Right atrium auricular region (tissue), 2 donors: Measurements from ENCODE around the gene NRG3. TPM values are rescaled to one million over a fixed set of nuclear protein-coding genes. Genes with fewer than 3 reads are reported as not detected.
"Not testable (repeated sequence)": the region's sequence is repeated elsewhere in the genome, so short reads cannot be mapped to it uniquely, and the experiment has no call there.

ENCODE experiments used
- DNase-seq: peaks from one replicate; pipeline ENCODE4 v3.0.0-alpha.2; 2019; ENCODE audit warnings: low spot score
- H3K27ac ChIP-seq, 2 donors: fragments of 200-600 bp; sonication (generic); 1 replicate in 1 of 2; 2 replicates in 1 of 2; pipeline ENCODE4 v1.5.1; 2016 to 2019
- H3K27me3 ChIP-seq, 2 donors: fragments of 200-600 bp; sonication (generic); one replicate each; pipeline versions ENCODE4 v1.5.1 to v1.6.0; 2017 to 2019
- H3K36me3 ChIP-seq: fragments of 200-600 bp; sonication (generic); one replicate; pipeline ENCODE4 v1.5.1; 2016
- H3K4me1 ChIP-seq, 2 donors: fragments of 200-600 bp; sonication (generic); one replicate each; pipeline versions ENCODE4 v1.5.1 to v1.6.0; 2017 to 2019
- H3K4me3 ChIP-seq, 2 donors: fragments of 200-600 bp; sonication (generic); 1 replicate in 1 of 2; 2 replicates in 1 of 2; pipeline ENCODE4 v1.5.1; 2017 to 2019; ENCODE audit warnings: mild to moderate bottlenecking in 1 of 2, moderate library complexity in 1 of 2
- H3K9me3 ChIP-seq, 2 donors: fragments of 200-600 bp; sonication (generic); one replicate each; pipeline ENCODE4 v1.5.1; 2019
- total RNA-seq, 2 donors: library from RNA; depleted of rRNA; stranded (reverse); fragments of >200 nt; gene quantifications; one replicate each; pipeline ENCODE4 v1.1.0, GENCODE V29; 2016
- TF ChIP-seq, protein P1 (sequence below), 2 donors: fragments of 200-600 bp; sonication (generic); IDR thresholded peaks; one replicate each; pipeline ENCODE4 v1.5.1; 2019; ENCODE audit warnings: antibody characterized with exemption in 2 of 2

The NRG3 gene
- total RNA-seq, 2 donors from 2014 or later = 0.70 to 1.4 TPM

DNA sequence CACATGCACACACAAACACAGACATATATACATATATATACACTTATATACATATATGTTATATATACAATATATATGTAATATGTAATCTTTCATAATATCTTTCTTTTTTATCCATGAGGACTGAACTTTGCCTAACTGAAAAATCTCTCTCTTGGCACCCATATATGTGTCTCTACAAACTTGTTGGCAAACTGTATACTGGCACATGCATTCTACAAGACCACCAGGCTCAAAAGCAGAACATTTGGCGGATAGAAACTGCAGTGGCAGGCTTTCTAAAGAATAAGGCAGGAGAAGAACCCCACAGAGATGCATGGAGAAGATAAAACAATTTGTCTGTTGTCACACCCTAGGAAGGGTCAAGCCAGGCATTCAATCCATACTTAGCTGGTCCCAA, 165.3 kb downstream of the NRG3 start:
- Histone ChIP-seq H3K9me3 (no peaks in the 10 kb centered on the region), H3K27ac (no peak overlapping the region), H3K27me3 (no peaks in the 10 kb centered on the region), H3K4me3 (no peak overlapping the region), H3K36me3 (no peaks in the 10 kb centered on the region), H3K4me1 (no peaks in the 10 kb centered on the region)
- no peak for DNase-seq
- TF ChIP-seq, protein P1, sequence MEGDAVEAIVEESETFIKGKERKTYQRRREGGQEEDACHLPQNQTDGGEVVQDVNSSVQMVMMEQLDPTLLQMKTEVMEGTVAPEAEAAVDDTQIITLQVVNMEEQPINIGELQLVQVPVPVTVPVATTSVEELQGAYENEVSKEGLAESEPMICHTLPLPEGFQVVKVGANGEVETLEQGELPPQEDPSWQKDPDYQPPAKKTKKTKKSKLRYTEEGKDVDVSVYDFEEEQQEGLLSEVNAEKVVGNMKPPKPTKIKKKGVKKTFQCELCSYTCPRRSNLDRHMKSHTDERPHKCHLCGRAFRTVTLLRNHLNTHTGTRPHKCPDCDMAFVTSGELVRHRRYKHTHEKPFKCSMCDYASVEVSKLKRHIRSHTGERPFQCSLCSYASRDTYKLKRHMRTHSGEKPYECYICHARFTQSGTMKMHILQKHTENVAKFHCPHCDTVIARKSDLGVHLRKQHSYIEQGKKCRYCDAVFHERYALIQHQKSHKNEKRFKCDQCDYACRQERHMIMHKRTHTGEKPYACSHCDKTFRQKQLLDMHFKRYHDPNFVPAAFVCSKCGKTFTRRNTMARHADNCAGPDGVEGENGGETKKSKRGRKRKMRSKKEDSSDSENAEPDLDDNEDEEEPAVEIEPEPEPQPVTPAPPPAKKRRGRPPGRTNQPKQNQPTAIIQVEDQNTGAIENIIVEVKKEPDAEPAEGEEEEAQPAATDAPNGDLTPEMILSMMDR (IDR thresholded peaks at IDR 0.05) = no peak

DNA sequence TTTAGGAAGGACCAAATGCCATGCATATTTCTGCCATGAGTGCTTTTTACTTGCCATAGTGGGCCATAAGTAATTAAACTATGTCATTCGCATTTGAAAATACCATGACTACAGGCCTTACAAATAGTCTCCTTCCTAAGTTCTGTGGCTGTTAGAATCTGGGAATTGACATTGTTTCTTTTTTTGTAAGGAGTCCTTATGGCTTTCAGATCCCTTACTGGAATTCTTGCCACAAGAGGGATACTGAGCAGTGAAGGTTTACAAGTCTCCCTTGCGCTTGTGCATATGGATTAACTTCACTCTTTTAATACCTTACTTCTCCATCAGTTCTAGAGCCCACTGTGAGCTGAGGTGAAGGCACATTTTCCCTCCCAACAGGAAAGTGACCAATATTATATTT, 166.0 kb downstream of the NRG3 start:
- no peak overlapping the region for H3K27ac ChIP-seq
- no peaks in the 10 kb centered on the region for H3K4me1 ChIP-seq
- H3K27me3 ChIP-seq = no peaks in the 10 kb centered on the region
- no peak for DNase-seq
- H3K36me3 ChIP-seq = no peaks in the 10 kb centered on the region
- no peak overlapping the region for H3K4me3 ChIP-seq
- H3K9me3 ChIP-seq = no peaks in the 10 kb centered on the region
- TF ChIP-seq, protein P1 (IDR thresholded peaks at IDR 0.05) = no peak

DNA sequence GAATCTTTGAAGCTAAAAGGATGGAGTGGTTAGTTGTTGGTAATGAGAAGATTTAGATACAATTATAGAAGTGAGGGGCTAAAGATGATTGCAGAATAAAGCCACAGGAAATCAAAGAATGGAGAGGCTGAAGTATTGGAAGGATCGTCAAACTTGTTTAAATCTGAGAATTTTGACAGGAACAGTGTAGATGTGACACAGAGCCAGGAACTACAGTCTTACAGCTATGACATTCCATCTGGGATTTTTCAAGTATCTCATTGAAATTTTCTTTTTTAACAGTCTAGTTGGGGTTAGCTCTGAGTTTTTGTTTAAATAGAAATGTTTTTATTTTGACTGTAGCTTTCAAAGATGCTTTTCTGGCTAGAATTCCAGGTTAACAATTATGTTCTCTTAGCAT, 181.4 kb downstream of the NRG3 start:
- DNase-seq = no peak
- Histone ChIP-seq H3K27ac (no peak overlapping the region), H3K4me1 (no peaks in the 10 kb centered on the region)

DNA sequence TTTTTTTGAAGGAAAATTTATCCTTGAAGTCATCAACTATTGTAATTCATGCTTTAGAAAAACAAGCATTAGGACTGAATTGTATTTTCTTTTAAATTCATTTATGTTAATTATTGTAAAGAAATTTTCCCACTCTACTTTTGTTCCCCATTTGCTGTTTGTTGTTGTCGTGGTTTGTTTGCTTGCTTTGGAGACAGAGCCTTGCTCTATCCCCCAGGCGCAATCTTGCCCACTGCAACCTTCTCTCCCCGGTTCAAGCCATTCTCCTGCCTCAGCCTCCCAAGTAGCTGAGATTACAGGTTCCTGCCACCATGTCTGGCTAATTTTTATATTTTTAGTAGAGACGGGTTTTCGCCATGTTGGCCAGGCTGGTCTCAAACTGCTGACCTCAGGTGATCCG, 192.2 kb downstream of the NRG3 start:
- not testable (repeated sequence) for H3K4me3 ChIP-seq, DNase-seq, H3K4me1 ChIP-seq, H3K36me3 ChIP-seq, H3K9me3 ChIP-seq, H3K27me3 ChIP-seq, H3K27ac ChIP-seq

More for the DNA sequence above, 181.4 kb downstream of the NRG3 start:
- Histone ChIP-seq H3K9me3 (no peaks in the 10 kb centered on the region), H3K27me3 (no peaks in the 10 kb centered on the region), H3K4me3 (no peak overlapping the region), H3K36me3 (no peaks in the 10 kb centered on the region)
- TF ChIP-seq, protein P1 (IDR thresholded peaks at IDR 0.05) = no peak

DNA sequence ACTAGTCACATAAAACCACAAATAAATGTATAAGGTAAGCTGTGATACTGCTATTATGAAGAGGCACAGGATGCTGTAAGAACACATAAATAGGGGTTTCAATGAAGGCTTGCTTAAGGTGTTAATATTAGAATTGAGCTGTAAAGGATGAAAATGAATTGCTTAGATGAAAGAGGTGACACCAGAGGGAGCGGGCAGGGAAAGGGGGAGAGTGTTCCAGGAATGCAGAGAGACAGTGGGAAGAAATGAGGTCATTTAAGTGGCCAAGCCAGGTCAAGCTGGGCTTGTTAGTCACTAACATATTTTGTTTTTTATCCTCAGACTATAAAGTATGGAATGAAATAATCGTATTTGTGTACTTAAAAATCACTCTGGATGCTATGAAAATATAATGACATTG, 193.5 kb downstream of the NRG3 start:
- no peaks in the 10 kb centered on the region for H3K9me3 ChIP-seq
- no peaks in the 10 kb centered on the region for H3K27me3 ChIP-seq
- DNase-seq = no peak
- no peaks in the 10 kb centered on the region for H3K36me3 ChIP-seq
- no peak overlapping the region for H3K4me3 ChIP-seq
- TF ChIP-seq, protein P1 (IDR thresholded peaks at IDR 0.05) = no peak
- H3K4me1 ChIP-seq = no peaks in the 10 kb centered on the region
- H3K27ac ChIP-seq = no peak overlapping the region

DNA sequence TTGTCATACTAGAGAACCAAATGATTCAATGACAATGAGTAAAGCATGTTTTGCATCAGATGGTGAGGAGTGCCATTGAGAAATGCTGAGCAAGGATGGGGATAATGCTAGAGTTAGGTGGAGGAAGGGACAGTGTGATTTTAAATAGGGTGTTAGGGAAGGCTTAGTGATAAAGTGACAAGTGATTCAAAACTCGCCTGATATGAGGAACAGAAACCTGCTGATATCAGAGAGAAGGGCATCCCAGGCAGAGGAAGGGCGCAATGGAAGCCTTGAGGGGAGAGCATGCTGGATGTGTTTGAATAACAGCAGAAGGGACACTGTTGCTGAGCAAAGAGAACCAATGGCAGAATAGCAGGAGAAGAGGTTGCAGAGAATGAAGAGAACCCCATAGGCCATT, 196.2 kb downstream of the NRG3 start:
- H3K4me1 ChIP-seq = no peaks in the 10 kb centered on the region
- no peaks in the 10 kb centered on the region for H3K27me3 ChIP-seq
- H3K4me3 ChIP-seq = no peak overlapping the region
- H3K27ac ChIP-seq = no peak overlapping the region
- no peak for DNase-seq
- TF ChIP-seq, protein P1 (IDR thresholded peaks at IDR 0.05) = no peak
- no peaks in the 10 kb centered on the region for H3K9me3 ChIP-seq
- H3K36me3 ChIP-seq = no peaks in the 10 kb centered on the region
